ENCODE measurements around the gene CHST12. TPM values are rescaled to one million over a fixed set of nuclear protein-coding genes. Genes with fewer than 3 reads are reported as not detected.

CHST12 gene
- polyA plus RNA-seq, 3 donors, result 7.7 to 13.6 (median 11.8) TPM

Other genes starting within 250 kb of the CHST12 start
- gene MAD1L1, start 170.7 kb upstream of the CHST12 start, polyA plus RNA-seq (ENCODE audit: insufficient read length in 3 of 3), result 10 to 100 TPM; 22.6 to 28.2 (median 26.3) TPM
- 10 to 100 TPM; 32.9 to 39.6 (median 38.7) TPM for gene MRM2, start 161.4 kb upstream of the CHST12 start, polyA plus RNA-seq (ENCODE audit: insufficient read length in 3 of 3)
- 10 to 100 TPM; 17.0 to 26.7 (median 21.1) TPM for gene NUDT1, start 161.4 kb upstream of the CHST12 start, polyA plus RNA-seq (ENCODE audit: insufficient read length in 3 of 3)
- 10 to 100 TPM; 34.7 to 40.9 (median 37.3) TPM for gene SNX8, start 89.2 kb upstream of the CHST12 start, polyA plus RNA-seq (ENCODE audit: insufficient read length in 3 of 3)
- 100 to 1,000 TPM; 156 to 174 (median 160) TPM for gene EIF3B, start 48.8 kb upstream of the CHST12 start, polyA plus RNA-seq (ENCODE audit: insufficient read length in 3 of 3)
- not detected for gene GRIFIN, start 72.8 kb downstream of the CHST12 start, polyA plus RNA-seq (ENCODE audit: insufficient read length in 3 of 3)
- 10 to 100 TPM; 24.1 to 37.5 (median 36.7) TPM for gene LFNG, start 116.2 kb downstream of the CHST12 start, polyA plus RNA-seq (ENCODE audit: insufficient read length in 3 of 3)
- gene BRAT1, start 151.9 kb downstream of the CHST12 start, polyA plus RNA-seq (ENCODE audit: insufficient read length in 3 of 3), result 10 to 100 TPM; 21.5 to 37.7 (median 36.2) TPM
- 10 to 100 TPM; 19.7 to 26.2 (median 24.2) TPM for gene IQCE, start 155.4 kb downstream of the CHST12 start, polyA plus RNA-seq (ENCODE audit: insufficient read length in 3 of 3)
- gene TTYH3, start 228.4 kb downstream of the CHST12 start, polyA plus RNA-seq (ENCODE audit: insufficient read length in 3 of 3), result 100 to 1,000 TPM in 2 of 3 donors, 10 to 100 TPM in 1; 79.0 to 142 (median 131) TPM

Measured in renal cortex interstitium (tissue), 3 donors.